Activated CD4-positive, alpha-beta T cell treated with anti-CD3 and anti-CD28 coated beads, Interleukin-2, amount 50 U/mL, for 4 hours (primary cell): ENCODE measurements around the gene GPHN.
A peak's percentile ranks its signal among the peaks of the same experiment; 100 is the strongest.
"Not testable (repeated sequence)": the region's sequence is repeated elsewhere in the genome, so short reads cannot be mapped to it uniquely, and the experiment has no call there.

Experiments used
- DNase-seq, 2 experiments: peaks; one replicate each; pipeline ENCODE4 v3.0.0-alpha.2; 2020

Gene GPHN

DNA sequence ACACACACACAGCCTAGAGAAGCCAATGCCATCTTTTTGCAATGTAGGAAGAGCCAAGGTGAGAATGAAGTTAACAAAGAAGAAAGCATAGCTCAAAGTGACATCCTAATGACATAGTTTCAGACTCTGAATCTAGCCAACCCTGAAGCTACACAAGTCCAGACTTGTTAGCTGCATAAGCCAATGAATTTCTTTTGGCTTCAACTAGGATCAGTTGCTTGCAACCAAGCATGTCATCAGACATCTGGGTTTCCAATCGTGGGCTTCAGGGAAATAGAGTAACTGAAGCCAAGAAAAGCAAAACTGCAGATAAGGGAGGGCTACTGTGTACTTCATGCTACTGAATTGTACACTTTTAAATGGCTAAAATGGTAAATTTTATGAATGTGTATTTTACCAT lies 4.4 kb upstream of the GPHN start:
- no peak for DNase-seq

DNA sequence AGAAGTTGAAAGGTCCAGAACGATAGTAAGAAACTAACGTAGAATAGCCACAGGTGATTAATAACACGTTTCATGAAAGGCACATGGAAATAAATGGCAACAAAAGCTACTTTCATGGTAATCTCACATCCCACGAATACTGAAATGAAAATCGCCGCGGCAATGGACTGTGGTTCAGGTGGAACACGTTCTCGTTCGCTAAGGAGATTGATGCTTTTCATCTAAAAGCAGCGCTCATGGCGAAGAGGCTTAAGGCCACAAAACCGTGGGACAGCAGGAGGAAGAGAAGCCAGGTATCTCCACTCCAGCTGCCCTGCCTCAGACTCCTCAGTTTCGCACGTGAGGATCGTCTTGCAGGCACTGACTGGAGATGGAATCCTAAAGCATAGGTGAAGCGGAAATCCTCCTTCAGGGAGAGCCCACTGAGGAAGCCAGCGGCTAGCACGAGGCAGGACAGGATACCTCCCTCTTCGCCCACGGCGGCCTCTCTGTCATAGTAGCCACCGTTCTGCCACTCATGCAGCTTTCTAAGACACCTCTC lies 696 bp upstream of the GPHN start:
- no peak for DNase-seq

DNA sequence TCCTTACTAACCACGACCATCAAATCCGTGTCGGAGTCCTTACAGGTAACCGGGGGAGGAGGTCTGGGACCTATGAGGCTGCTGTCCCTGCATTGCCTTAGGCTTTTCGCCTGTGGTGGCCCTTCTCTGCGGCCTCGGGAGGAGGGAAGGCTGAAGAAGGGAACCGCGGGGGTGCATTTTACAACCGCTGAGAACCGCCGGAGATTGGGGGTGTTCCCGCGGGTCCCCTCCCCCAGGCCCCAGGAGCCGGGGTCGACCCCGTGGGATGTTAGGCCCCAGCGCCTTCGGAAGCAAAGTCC lies 549 bp downstream of the GPHN start:
- DNase-seq = no peak

DNA sequence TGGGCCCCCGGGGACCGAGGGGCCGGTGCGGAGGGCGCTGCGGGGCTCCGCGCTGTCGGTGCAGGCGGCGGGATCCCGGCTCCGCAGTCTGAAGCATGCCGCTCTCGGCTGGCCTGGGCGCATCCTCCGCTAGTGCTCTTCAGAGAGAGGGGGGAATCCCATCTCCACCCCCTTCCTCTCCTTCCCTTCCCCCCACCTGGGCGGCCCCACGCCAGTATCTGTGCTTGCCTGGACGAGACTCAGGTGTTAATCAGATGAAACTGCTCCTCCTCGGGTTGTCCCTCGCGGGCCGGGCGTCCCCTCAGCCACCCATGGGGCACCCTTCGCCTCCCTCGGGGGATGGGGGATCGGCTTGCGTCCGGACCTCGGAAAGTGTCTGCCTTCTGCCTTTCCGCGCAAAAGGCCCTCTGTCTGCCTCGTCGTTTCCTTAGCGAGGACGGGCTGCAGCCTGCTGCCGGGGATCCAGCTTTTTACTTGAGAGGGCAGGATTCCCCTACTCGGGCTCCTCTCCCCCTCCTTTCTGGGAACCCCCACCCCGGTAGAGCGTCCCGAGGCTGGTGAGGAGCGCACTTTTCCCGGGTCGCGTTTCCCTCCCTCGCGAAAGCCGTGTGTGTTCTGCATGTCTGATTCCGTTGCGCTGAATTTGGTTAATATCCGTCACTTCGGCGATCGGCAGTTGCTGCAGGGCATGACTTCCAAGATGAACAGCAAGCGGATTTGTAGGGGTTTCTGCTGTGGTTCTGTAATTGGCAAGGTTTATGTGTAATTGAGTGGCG lies 1.1 kb downstream of the GPHN start:
- peak; percentile 37 to 40 for DNase-seq

DNA sequence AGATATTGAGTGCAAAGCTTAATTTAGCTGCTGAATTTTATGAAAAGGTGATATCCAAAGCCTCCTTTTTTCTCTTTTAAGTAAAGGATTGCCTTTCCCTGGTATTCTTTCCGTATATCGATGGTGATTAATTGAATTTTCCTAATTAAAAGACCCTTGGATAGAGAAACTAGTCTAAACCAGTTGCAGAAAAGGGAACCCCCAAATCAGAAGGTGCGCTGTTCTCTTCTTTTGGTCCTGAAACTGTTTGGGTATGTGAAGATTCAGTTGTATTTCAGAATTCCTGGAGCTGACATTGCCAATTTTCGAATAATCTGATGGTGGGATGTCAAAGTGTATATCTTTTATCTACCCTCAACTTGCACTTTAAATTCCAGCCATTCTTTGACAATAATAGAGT lies 1.9 kb downstream of the GPHN start:
- no peak for DNase-seq

DNA sequence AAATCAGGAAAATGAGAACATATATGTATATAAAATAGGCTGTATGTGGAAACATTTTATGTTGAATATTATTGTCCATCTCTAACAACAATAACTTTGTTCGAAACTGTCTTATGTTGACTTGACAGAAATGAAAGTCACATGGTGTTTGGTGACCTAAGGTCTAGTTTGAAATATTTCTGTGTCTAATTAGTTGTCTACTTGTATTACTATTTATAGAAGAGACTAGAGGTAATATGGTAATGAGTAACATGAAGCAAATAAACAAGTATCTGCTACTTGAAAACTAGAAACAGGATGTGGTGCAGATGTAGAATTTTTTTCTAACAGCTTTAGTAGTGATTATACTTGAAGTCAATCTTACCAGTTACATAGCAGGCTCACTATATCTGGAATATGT lies 3.9 kb downstream of the GPHN start:
- no peak for DNase-seq

DNA sequence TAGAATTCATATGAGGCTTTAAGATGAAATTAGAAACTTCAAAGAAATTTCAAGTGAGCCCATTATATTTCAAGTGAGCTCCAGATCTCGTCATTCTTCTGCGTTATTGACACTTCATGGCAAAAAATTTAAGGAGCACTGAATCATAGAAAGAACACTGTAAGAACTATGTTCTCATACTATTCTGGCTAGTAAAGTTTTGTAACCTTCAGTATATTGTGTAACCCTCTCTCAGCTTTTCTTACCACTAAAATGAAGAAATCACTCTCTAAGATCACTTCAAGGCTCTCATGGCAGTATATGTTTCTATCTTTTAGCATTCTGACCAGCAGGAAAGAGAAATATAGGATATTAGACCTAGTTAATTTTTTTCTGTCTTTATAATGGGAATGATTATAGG lies 6.3 kb downstream of the GPHN start:
- no peak for DNase-seq

DNA sequence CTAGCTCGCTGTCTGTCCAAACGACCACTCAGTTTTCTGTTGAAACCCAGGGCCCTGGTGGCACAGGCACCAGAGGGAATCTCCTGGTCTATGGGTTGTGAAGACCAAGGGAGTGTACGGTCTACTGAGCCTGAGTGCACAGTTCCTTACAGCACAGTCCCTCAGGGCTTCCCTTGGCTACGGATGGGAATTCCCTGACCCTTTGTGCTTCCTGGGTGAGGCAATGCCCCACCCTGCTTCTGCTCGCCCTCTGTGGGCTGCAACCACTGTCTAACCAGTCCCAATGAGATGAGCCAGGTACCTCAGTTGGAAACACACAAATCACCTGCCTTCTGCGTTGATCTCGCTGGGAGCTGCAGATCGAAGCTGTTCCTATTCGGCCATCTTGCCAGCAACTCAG lies 22.6 kb downstream of the GPHN start:
- DNase-seq = no peak

DNA sequence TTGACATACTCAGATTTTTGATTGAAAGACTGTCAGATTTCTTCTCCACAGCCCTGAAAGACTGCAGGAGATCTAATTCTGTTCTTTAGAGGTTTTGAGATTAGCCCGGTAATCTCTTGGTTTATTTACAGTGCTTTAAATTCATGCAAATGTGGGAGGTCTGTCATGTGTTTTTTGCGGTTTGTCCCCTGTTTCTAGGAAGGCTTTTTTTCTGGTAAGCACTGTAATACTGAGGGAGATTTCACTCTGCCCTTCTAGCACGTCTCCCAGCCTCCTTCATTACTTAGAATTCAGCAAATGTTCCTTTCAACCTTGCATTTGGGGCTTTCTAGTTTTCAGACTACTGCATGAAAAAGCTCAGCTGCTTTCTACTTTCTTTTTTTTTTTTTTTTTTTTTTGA lies 31.1 kb downstream of the GPHN start:
- DNase-seq = no peak

DNA sequence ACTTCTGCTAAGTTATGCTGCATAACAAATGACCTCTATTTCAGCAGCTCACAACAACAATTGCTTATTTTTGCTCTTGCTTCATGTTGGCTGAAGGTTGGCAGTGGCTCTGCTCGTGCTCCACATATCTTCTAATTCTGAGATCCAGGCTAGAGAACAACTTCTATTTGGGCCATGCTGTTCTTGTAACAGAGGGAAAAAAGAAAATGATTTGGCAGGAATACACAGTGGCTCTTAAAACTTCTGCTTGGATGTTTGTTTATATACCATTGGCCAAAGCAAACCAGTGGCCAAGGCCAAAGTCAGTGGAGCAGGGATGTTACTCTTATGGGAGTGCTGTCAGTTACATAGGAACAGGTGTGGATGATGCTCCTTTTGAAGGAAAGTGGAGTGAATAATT lies 32.1 kb downstream of the GPHN start:
- DNase-seq = no peak

DNA sequence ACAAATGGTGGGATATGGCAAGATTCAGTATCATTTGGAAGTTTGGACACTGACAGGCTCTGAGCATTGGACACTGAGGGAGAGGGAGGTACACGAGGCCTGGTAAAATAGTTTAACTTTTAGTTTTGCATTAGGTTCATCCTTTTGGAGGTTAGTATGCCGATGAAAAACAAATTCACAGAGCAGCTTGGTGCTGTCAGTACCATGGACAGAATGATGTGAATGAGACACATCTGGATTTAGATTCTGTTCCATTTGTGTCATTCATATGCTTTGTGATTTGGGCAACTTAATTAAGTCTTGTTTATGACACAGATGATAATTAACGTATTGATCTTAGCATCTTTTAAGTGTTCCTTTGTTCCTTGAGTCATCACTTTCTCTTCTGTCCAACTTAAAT lies 33.7 kb downstream of the GPHN start:
- DNase-seq = no peak

DNA sequence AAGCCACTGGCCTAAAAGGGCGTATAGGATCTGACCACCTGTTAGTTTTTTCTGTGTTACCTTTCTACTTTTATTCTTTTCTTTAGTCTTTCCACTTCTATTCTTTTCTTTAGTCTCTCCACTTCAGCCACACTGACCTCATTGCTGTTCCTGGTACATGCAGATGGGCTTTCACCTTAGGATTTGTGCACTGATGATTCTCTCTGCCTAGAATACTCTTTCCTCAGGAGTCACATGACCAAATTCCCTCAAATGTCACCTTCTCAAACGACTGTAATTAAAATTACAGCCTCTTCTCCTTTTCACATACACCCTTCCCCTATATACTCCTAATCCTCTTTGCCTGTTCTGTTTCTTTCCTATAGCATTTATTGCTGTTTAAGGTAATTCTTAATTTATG lies 36.0 kb downstream of the GPHN start:
- DNase-seq = no peak

DNA sequence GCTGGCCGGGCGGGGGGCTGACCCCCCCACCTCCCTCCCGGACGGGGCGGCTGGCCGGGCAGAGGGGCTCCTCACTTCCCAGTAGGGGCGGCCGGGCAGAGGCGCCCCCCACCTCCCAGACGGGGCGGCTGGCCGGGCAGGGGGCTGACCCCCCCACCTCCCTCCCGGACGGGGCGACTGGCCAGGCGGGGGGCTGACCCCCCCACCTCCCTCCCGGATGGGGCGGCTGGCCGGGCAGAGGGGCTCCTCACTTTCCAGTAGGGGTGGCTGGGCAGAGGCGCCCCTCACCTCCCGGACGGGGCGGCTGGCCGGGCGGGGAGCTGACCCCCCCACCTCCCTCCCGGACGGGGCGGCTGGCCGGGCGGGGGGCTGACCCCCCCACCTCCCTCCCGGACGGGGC lies 37.2 kb downstream of the GPHN start:
- DNase-seq = not testable (repeated sequence)

DNA sequence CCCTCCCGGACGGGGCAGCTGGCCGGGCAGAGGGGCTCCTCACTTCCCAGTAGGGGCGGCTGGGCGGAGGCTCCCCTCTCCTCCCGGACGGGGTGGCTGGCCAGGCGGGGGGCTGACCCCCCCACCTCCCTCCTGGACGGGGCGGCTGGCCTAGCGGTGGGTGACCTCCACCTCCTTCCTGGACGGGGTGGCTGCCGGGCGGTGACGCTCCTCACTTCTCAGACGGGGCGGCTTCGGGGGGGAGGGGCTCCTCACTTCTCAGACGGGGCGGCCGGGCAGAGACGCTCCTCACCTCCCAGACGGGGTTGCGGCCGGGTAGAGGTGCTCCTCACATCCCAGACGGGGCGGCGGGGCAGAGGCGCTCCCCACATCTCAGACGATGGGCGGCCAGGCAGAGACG lies 37.8 kb downstream of the GPHN start:
- DNase-seq = not testable (repeated sequence)

DNA sequence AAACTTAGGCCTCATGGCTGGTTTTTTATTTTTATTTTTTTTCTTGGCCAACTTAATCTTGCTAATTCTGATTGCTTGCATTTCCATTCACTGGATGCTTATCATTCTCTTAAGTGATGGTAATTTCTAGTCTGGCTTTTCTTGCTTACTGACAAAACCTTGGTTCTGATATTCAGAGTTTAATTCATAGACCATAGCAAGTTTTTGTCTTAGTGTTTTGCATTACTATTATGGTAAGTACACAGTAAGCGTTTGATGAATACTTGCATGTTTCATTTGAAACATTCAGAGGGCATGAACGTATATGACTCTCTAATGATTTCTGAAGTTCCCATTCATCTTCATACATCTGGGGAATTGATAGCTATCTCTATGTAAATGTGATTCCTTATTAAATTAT lies 55.8 kb downstream of the GPHN start:
- DNase-seq = no peak

DNA sequence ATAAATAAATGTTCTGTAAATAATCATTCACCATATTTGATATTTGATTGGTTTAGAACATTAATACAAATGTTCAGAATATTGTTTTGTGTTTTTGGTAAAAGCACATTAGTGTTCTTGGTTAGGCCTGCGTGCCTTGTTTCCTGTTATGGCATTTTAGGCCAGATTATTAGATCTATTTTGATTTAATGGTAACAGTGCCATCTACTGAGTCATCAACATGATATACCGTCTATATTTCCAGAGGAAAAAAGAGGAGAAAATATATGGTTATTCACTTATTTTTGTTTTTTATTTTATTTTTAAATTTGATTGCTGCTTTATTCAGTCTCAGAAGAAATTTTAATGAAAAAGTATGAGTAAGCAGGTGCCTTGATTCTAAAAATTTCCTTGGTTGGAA lies 60.3 kb downstream of the GPHN start:
- no peak for DNase-seq

DNA sequence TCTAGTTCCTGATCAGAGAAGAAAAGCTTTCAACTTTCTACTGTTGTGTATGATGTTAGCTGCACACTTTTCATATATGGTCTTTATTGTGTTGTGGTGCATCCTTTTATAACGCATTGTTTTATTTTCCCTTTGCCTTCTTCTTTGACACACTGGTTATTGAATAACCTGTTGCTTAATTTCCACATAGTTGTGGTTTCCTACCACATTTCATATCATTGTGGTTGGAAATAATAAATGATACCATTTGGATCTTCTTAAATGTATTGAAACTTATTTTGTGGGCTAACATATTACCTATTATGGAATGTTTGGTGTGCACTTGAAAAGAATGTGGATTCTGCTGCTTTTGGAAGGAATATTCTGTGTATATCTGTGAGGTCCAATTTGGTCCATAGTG lies 64.9 kb downstream of the GPHN start:
- no peak for DNase-seq

DNA sequence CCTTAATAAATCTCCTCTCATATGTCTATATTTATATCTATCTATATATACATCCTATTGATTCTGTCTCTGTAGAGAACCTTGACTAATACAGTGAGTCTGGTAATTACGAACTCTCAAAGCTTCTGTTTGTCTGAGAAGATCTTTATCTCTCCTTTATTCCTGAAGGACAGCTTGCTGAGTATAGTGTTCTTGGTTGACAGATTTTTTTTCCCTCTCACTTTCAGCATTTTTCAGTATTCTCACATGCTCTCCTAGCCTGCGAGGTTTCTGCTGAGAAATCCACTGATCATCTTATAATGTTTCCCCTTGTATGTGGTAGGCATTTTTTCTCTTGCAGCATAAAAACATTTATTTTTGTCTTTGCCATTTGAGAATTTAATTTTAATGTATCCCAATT lies 67.1 kb downstream of the GPHN start:
- DNase-seq = no peak

DNA sequence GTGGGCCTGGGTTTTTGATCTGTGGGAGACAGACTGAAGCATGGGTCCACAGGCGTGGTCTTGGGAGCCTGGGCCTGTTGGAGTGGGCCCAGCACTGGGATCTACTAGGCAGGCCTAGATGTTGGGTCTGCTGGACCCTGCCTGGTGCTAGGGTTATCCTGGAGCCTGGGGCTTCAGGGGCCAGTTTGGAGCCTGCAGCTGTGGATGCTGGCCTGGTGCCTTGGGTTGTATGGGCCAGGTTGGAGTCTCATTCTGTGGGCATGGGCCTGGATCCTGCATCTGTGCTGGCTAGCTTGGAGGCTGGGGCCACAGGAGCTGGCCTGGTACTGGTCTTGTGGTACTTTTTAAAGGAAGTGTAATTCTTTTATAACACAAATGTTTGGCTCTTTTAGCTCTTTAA lies 68.0 kb downstream of the GPHN start:
- no peak for DNase-seq

DNA sequence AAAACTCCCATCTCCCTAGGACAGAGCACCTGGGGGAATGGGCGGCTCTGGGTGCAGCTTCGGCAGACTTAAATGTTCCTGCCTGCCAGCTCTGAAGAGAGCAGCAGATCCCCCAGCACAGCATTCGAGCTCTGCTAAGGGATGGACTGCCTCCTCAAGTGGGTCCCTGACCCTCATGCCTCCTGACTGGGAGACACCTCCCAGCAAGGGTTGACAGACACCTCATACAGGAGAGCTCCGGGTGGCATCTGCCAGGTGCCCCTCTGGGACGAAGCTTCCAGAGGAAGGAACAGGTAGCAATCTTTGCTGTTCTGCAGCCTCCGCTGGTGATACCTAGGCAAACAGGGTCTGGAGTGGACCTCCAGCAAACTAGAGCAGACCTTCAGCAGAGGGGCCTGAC lies 79.8 kb downstream of the GPHN start:
- DNase-seq = not testable (repeated sequence)

DNA sequence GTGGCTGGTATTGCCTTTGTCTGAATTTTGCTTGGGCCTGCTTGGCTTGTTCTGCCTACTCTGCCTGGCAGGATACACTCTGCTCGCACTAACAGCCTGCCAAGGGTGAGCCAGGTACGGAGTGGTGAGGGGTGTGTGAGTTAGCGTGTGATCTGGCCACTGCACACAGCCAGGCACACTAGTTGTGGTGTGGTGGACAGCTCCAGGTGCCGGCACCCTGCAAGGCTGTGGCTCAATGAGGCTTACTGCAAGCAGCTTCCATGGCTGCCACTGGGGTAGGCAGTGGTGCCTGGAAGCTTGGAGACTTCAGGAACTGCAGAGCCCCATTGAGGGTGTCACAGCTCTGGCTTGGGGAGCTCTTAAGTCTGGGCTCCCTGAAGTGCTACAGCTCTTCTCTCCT lies 87.4 kb downstream of the GPHN start:
- no peak for DNase-seq

DNA sequence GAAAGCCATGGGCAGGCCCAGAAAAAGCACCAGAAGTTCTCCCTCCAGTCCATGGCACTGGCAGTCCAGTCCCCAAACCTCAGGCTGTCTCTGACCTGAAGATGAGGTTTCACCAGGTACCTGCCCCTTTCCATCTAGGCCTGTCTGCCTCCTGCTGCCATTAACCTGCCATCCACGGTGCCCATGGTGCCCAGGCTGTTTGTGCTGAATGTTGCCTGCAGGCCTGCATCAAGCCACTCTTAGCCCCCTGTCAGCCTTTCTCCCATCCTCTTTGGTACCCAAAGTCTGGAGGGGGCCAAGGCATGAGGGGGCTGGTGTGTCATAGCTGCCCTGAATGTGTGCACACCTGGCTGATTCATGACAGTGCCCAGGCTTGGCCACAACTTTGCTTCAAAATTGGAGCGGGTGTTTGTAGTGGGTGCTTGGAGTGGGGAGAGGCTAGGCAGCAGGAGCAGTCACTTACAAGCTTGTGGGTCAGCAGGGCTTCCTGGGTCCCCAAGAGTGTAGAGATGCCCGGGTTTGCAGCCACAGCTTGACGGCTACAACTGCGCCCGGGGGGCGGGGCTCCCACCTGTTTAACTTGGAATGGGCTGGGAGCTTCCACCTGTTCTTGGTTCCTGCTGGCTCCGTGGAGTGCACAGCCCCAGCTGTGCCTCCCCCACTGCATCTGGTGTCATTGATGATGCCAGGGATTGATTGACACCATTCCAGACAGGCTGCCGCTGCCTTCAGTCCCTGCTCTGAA lies 88.5 kb downstream of the GPHN start:
- DNase-seq = no peak

DNA sequence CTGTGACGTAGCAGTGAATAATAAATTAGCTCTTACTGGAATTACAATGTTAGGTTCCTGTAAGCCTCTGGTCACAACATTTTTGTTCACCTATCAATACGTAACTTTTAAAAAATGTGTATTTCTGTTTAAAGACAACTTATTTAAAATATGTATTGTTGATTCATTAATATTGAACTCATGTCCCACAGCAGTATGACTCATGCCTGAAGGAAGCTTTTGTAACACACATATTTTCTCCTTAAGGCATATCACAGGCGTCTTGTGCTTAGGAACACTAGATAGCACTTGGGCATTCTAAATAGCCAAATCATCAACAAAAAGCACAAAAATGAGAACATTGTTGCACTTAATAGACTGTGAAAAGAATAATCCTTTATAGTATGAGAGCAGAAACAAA lies 92.5 kb downstream of the GPHN start:
- no peak for DNase-seq

DNA sequence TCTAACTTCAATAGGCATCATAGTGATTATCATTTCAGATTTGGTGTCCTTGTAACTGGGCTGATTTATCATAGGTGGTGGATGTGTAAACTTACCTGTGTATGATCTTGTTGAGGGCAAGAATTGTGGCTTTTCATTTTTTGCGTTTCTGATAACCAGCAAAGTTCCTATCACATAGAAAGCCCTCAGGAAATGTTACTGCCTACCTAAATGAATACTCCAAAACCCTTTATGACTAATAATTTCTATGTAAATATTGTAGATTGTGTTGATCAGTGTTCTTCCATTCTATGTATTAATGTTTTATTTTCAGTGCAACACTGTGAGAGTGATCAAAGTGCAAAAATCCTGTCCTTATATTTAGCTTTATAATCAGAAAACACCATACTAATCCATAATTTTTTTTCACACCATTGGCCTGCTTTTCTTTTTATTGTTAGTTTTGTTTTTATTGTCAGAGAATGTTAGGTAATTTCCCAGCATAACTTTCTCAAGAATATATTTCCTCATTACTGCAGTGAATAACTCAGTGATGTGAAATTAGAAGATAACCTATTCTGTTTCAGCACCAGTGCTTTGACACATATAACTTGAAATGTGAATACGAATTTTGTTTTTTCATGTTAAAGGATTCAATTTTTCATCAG lies 94.1 kb downstream of the GPHN start:
- DNase-seq = no peak
